UCSD-AML1 (cell line): ENCODE measurements around the gene TATDN2.
"Not testable (repeated sequence)": the region's sequence is repeated elsewhere in the genome, so short reads cannot be mapped to it uniquely, and the experiment has no call there.

Source experiments
- DNase-seq: peaks from one replicate; lab custom pipeline; 2025; ENCODE audit not compliant: unreplicated experiment; lab: John Stamatoyannopoulos, UW

TATDN2 gene

GRCh38 chr3:10289787-10290355 is 41.6 kb downstream of the TATDN2 start:
- no peak for DNase-seq

- no peak for DNase-seq
These were observed 42.4 kb downstream of the TATDN2 start for GRCh38 chr3:10290481-10291176.

- DNase-seq: no peak
These were observed 43.4 kb downstream of the TATDN2 start for GRCh38 chr3:10291641-10292040.

- DNase-seq: peak; percentile 81
These were observed 44.5 kb downstream of the TATDN2 start, which contains the start of gene GHRL for GRCh38 chr3:10292505-10293419. Gene GHRL, minus strand, starts transcription at chr3:10292947. Its CDS starts 2,767 bp downstream, at chr3:10290180.

GRCh38 chr3:10294030-10294586 is 45.8 kb downstream of the TATDN2 start:
- DNase-seq: no peak

- DNase-seq: not testable (repeated sequence)
These were observed 49.8 kb downstream of the TATDN2 start for GRCh38 chr3:10298064-10298463.

- no peak for DNase-seq
These were observed 50.9 kb downstream of the TATDN2 start for GRCh38 chr3:10299175-10299574.

- DNase-seq: no peak
These were observed 51.4 kb downstream of the TATDN2 start for GRCh38 chr3:10299679-10300078.

GRCh38 chr3:10300087-10300486 is 51.8 kb downstream of the TATDN2 start:
- DNase-seq: no peak

GRCh38 chr3:10303105-10303504 is 54.8 kb downstream of the TATDN2 start:
- no peak for DNase-seq

- DNase-seq: no peak
These were observed 55.5 kb downstream of the TATDN2 start for GRCh38 chr3:10303785-10304184.

- no peak for DNase-seq
These were observed 56.6 kb downstream of the TATDN2 start for GRCh38 chr3:10304905-10305304.

GRCh38 chr3:10305331-10305902 is 57.2 kb downstream of the TATDN2 start:
- DNase-seq: no peak

GRCh38 chr3:10306156-10306555 is 57.9 kb downstream of the TATDN2 start:
- no peak for DNase-seq

- DNase-seq: no peak
These were observed 60.4 kb downstream of the TATDN2 start for GRCh38 chr3:10308678-10309077.

GRCh38 chr3:10309736-10310135 is 61.5 kb downstream of the TATDN2 start:
- no peak for DNase-seq

GRCh38 chr3:10310578-10310977 is 62.3 kb downstream of the TATDN2 start:
- no peak for DNase-seq

- DNase-seq: no peak
These were observed 63.5 kb downstream of the TATDN2 start for GRCh38 chr3:10311710-10312109.

- DNase-seq: no peak
These were observed 64.1 kb downstream of the TATDN2 start for GRCh38 chr3:10312391-10312790.

GRCh38 chr3:10312861-10313260 is 64.6 kb downstream of the TATDN2 start:
- DNase-seq: no peak

- DNase-seq: no peak
These were observed 66.8 kb downstream of the TATDN2 start for GRCh38 chr3:10315101-10315500.
